Measurements from ENCODE around the gene SLC4A1. TPM values are rescaled to one million over a fixed set of nuclear protein-coding genes. Genes with fewer than 3 reads are reported as not detected.

SLC4A1 gene
- total RNA-seq, 1 experiment from 2014 or later, result not detected

- DNase-seq (ENCODE audit: low spot score), result no peak
Measured at GRCh38 chr17:44205962-44206824, 61.7 kb downstream of the SLC4A1 start.

DNA sequence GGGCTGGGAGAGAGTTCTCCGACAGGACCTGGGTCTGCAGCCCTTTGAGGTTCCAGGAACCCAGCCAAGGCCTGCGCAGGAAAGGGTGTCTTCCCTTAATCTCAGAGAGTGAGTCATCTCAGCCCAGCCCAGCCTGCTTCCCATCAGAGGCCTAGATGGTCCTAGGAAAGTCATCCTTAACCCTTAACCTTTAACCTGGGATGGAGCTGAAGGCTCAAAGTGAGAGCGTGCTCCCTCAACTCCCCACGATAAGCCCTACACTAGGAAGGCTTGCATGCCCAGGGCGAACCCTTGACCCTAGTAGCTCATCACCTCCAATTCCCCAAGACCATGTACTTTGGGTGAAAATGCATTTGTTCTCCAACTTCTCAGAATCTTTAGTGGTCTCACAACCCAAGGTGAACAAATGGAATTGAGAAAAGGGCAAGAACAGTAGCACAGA lies 63.5 kb downstream of the SLC4A1 start:
- no peak for DNase-seq (ENCODE audit: low spot score)

- DNase-seq (ENCODE audit: low spot score), result peak; percentile 52
Measured at GRCh38 chr17:44203731-44204440, 64.0 kb downstream of the SLC4A1 start.

- no peak for DNase-seq (ENCODE audit: low spot score)
Measured at GRCh38 chr17:44202756-44203155, 65.2 kb downstream of the SLC4A1 start.

DNA sequence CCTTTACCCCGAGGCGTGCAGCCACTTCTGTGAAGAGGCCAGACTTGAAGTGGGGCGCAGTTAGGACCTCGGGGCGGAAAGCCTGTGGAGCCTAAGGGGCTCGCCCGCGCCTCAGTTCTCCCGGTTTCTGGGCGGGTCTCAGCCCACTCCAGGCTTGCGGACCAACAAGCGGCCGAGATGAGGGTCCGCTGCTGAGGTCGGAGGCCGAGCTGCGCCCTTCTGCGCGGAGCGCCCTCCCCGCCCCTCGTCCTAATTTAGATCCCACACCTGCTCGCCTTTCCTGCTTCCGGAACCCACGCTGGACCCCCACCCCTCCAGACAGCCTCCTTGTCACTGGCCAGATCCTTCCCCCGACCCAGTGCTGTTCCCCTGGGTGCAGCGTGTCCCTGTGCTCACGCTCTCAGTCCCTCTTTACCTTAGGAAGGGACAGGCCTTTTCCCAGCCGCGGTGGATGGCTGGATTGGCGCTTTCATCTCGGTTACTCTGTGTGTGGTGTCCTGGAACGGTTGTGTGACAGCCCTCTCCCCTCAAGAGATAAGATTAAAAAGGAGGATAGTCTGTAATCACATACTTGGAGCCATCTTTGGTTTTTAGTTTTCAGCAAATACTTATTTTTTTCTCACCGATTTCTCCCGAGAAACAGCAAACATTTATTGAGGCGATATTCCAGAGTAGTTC lies 67.3 kb downstream of the SLC4A1 start:
- DNase-seq (ENCODE audit: low spot score), result no peak

GRCh38 chr17:44199553-44200477 lies 68.1 kb downstream of the SLC4A1 start, which contains the start of gene ATXN7L3:
Gene ATXN7L3, minus strand, starts transcription at chr17:44199884. Its CDS starts 1,814 bp downstream, at chr17:44198070.
- peak; percentile 95 for DNase-seq (ENCODE audit: low spot score)

DNA sequence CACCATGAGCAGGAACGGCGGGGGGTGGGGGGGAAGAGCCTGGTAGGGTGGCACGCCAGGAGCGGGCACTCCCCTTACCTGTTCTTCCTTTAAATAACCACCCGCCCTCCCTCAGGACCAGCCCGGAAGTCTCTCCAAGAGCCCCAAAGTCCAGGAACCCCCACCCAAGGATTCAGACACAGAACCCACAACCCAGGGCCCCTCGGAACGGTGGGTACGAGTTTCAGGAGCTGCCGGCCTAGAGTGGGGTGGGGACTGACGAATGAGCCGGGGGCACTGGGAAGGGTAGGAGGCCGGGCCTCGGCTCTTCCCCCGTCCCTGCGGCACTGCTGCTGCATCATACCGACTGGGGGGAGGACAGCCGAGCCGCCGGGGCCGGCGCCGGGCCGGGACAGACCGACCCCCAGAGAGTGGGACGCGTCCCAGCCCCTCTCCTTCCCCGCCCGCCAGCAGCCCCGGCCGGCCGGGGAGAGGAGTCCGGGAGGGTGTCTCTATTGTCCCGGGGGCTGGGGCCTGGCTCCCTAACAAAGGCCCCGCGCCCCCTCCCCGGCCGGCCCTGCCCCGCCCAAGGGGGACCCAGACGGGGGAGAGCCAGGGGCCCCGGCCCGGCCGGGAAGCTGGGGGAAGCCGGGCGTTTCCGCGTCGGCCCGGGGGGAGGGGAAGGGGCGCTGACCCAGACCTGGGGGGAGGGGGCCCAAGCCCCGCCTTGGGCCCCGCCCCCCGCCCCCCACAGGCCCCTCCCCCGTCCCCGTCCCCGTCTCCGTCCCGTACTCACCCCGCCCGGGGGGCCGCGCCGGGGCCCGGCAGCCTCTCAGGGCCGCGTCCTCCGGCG lies 69.0 kb downstream of the SLC4A1 start:
- no peak for DNase-seq (ENCODE audit: low spot score)

Other genes starting within 250 kb of the SLC4A1 start
- 62.2 and 65.0 TPM in 2 replicates for gene LSM12, start 201.5 kb downstream of the SLC4A1 start, total RNA-seq (2014; rRNA removed; shearing (Covaris generic))
- 51.0 and 71.2 TPM in 2 replicates for gene G6PC3, start 197.4 kb downstream of the SLC4A1 start, total RNA-seq (2014; rRNA removed; shearing (Covaris generic))
- gene HDAC5, start 144.5 kb downstream of the SLC4A1 start, total RNA-seq (2014; rRNA removed; shearing (Covaris generic)), result 13.7 and 16.8 TPM in 2 replicates
- gene HROB, start 126.2 kb downstream of the SLC4A1 start, total RNA-seq (2014; rRNA removed; shearing (Covaris generic)), result 4.0 and 7.0 TPM in 2 replicates
- gene ASB16, start 97.4 kb downstream of the SLC4A1 start, total RNA-seq (2014; rRNA removed; shearing (Covaris generic)), result not detected in 2 replicates
- gene TMUB2, start 81.2 kb downstream of the SLC4A1 start, total RNA-seq (2014; rRNA removed; shearing (Covaris generic)), result 16.4 and 19.1 TPM in 2 replicates
- 26.6 and 33.0 TPM in 2 replicates for gene ATXN7L3, start 68.3 kb downstream of the SLC4A1 start, total RNA-seq (2014; rRNA removed; shearing (Covaris generic))
- 36.4 and 40.3 TPM in 2 replicates for gene UBTF, start 48.5 kb downstream of the SLC4A1 start, total RNA-seq (2014; rRNA removed; shearing (Covaris generic))
- gene RUNDC3A, start 40.5 kb upstream of the SLC4A1 start, total RNA-seq (2014; rRNA removed; shearing (Covaris generic)), result not detected in 2 replicates
- 90.3 and 108 TPM in 2 replicates for gene SLC25A39, start 56.7 kb upstream of the SLC4A1 start, total RNA-seq (2014; rRNA removed; shearing (Covaris generic))
- gene GRN, start 77.2 kb upstream of the SLC4A1 start, total RNA-seq (2014; rRNA removed; shearing (Covaris generic)), result 97.6 and 134 TPM in 2 replicates
- gene FAM171A2, start 95.7 kb upstream of the SLC4A1 start, total RNA-seq (2014; rRNA removed; shearing (Covaris generic)), result 3.4 and 6.5 TPM in 2 replicates
- 0.21 and 0.82 TPM in 2 replicates for gene ITGA2B, start 121.5 kb upstream of the SLC4A1 start, total RNA-seq (2014; rRNA removed; shearing (Covaris generic))
- 7.4 and 15.0 TPM in 2 replicates for gene GPATCH8, start 235.3 kb upstream of the SLC4A1 start, total RNA-seq (2014; rRNA removed; shearing (Covaris generic))